ENCODE measurements around the gene NFIX.

The NFIX gene

GRCh38 chr19:13037161-13037560 lies 41.9 kb downstream of the NFIX start:
- DNase-seq (ENCODE audit: low spot score), result no peak

- DNase-seq (ENCODE audit: low spot score), result no peak
Observed at GRCh38 chr19:13037731-13038130, 42.5 kb downstream of the NFIX start.

GRCh38 chr19:13038306-13039210 lies 43.3 kb downstream of the NFIX start:
- DNase-seq (ENCODE audit: low spot score), result no peak

GRCh38 chr19:13039211-13039789 lies 44.0 kb downstream of the NFIX start:
- DNase-seq (ENCODE audit: low spot score), result no peak

GRCh38 chr19:13040232-13040947 lies 45.1 kb downstream of the NFIX start:
- no peak for DNase-seq (ENCODE audit: low spot score)

- no peak for DNase-seq (ENCODE audit: low spot score)
Observed at GRCh38 chr19:13040948-13041292, 45.6 kb downstream of the NFIX start.

- DNase-seq (ENCODE audit: low spot score), result no peak
Observed at GRCh38 chr19:13042443-13043130, 47.3 kb downstream of the NFIX start.

GRCh38 chr19:13043285-13043684 lies 48.0 kb downstream of the NFIX start:
- no peak for DNase-seq (ENCODE audit: low spot score)

GRCh38 chr19:13044231-13044836 lies 49.1 kb downstream of the NFIX start:
- DNase-seq (ENCODE audit: low spot score), result no peak

- DNase-seq (ENCODE audit: low spot score), result no peak
Observed at GRCh38 chr19:13045812-13046211, 50.5 kb downstream of the NFIX start.

- DNase-seq (ENCODE audit: low spot score), result no peak
Observed at GRCh38 chr19:13047374-13047773, 52.1 kb downstream of the NFIX start.

GRCh38 chr19:13050274-13050673 lies 55.0 kb downstream of the NFIX start:
- no peak for DNase-seq (ENCODE audit: low spot score)

- peak; percentile 59 for DNase-seq (ENCODE audit: low spot score)
Observed at GRCh38 chr19:13051557-13052165, 56.4 kb downstream of the NFIX start.

- no peak for DNase-seq (ENCODE audit: low spot score)
Observed at GRCh38 chr19:13052447-13053175, 57.3 kb downstream of the NFIX start.

GRCh38 chr19:13053238-13053637 lies 58.0 kb downstream of the NFIX start:
- DNase-seq (ENCODE audit: low spot score), result no peak

GRCh38 chr19:13053761-13054625 lies 58.7 kb downstream of the NFIX start:
- peak; percentile 86 for DNase-seq (ENCODE audit: low spot score)

GRCh38 chr19:13054626-13055212 lies 59.4 kb downstream of the NFIX start:
- DNase-seq (ENCODE audit: low spot score), result no peak

- no peak for DNase-seq (ENCODE audit: low spot score)
Observed at GRCh38 chr19:13055213-13056051, 60.2 kb downstream of the NFIX start.

Data from HuH-7 (cell line).